Spleen (tissue), 11 donors: Measurements from ENCODE around the gene PTGER3. TPM values are rescaled to one million over a fixed set of nuclear protein-coding genes. Genes with fewer than 3 reads are reported as not detected.

ENCODE experiments used
- DNase-seq: peaks from one replicate; pipeline ENCODE4 v3.0.0-alpha.2; 2020
- H3K27ac ChIP-seq, 8 donors: fragments of 200-600 bp; sonication (generic) in 7 of 8; 1 replicate in 4 of 8; 2 replicates in 4 of 8; pipeline versions ENCODE4 v1.5.0 to v1.8.0; 2016 to 2021; ENCODE audit warnings: inconsistent platforms in 4 of 8, mild to moderate bottlenecking in 4 of 8, moderate library complexity in 1 of 8
- H3K27me3 ChIP-seq, 7 donors: fragments of 200-600 bp; sonication (generic) in 6 of 7; replicated peaks in 1 of 7; 1 replicate in 4 of 7; 2 replicates in 3 of 7; pipeline versions ENCODE4 v1.5.0 to v1.8.0; 2016 to 2021; ENCODE audit warnings: inconsistent platforms in 3 of 7, mild to moderate bottlenecking in 1 of 7
- H3K36me3 ChIP-seq, 6 donors: fragments of 200-600 bp; sonication (generic) in 5 of 6; 1 replicate in 4 of 6; 2 replicates in 2 of 6; pipeline versions ENCODE4 v1.5.0 to v1.8.0; 2016 to 2021; ENCODE audit warnings: inconsistent platforms in 2 of 6
- H3K4me1 ChIP-seq, 6 donors: fragments of 200-600 bp; sonication (generic) in 5 of 6; 1 replicate in 3 of 6; 2 replicates in 3 of 6; pipeline versions ENCODE4 v1.5.0 to v1.8.0; 2016 to 2021; ENCODE audit warnings: inconsistent platforms in 3 of 6
- H3K4me3 ChIP-seq, 8 donors: fragments of 200-600 bp; sonication (generic) in 7 of 8; 1 replicate in 4 of 8; 2 replicates in 4 of 8; pipeline versions ENCODE4 v1.5.0 to v1.8.0; 2016 to 2021; ENCODE audit warnings: inconsistent platforms in 4 of 8, mild to moderate bottlenecking in 4 of 8, moderate library complexity in 2 of 8
- H3K9me3 ChIP-seq, 8 donors: fragments of 200-600 bp; sonication (generic) in 7 of 8; 1 replicate in 4 of 8; 2 replicates in 4 of 8; pipeline versions ENCODE4 v1.5.0 to v1.8.0; 2016 to 2021; ENCODE audit warnings: inconsistent platforms in 4 of 8
- CTCF ChIP-seq, 11 experiments: fragments of 200-600 bp in 7 of 11; fragments of 450-650 bp in 4 of 11; sonication (generic) in 4 of 11; IDR thresholded peaks in 8 of 11; conservative IDR thresholded peaks in 3 of 11; 1 replicate in 7 of 11; 2 replicates in 4 of 11; pipeline versions ENCODE4 v1.4.0 to v1.8.0; 2016 to 2021; ENCODE audit warnings: antibody characterized with exemption in 11 of 11, inconsistent platforms in 4 of 11, mild to moderate bottlenecking in 1 of 11
- POLR2A ChIP-seq, 3 donors: fragments of 450-650 bp; IDR thresholded peaks; one replicate each; pipeline ENCODE4 v1.5.1; 2017; ENCODE audit warnings: antibody characterized with exemption in 3 of 3, mild to moderate bottlenecking in 1 of 3
- POLR2AphosphoS5 ChIP-seq, 3 donors: sonication (generic); formaldehyde crosslinking; IDR thresholded peaks; one replicate each; pipeline ENCODE4 v1.5.1; 2017; ENCODE audit warnings: antibody characterized with exemption in 3 of 3
- WGBS, 5 donors: extraction: QIAGEN DNeasy Blood & Tissue Kit in 3 of 5; methylation state at CpG; one replicate each; pipeline versions ENCODE4 v1.1.5 to v1.1.7; 2013 to 2018; 5-methylcytosine and 5-hydroxymethylcytosine counted together
- intact Hi-C: fragments of 100-400 bp; cut with DNase I; formaldehyde crosslinking; loops from one replicate; pipeline ENCODE4 v1.15.0; 2023; ENCODE audit warnings: low total_unique reads
- polyA plus RNA-seq, 3 donors: library from polyadenylated mRNA; stranded (reverse); fragments of 200-250 nt; gene quantifications; one replicate each; pipeline ENCODE4 v1.2.1, GENCODE V29; 2013
- total RNA-seq, 7 donors: library from RNA; depleted of rRNA in 3 of 7; stranded (reverse); fragments of >200 nt in 3 of 7; fragmentation: NEBNext Ultra II Directional in 4 of 7; extraction: Animal tissue kit (Norgen Biotek cat#: 25700) in 4 of 7; gene quantifications; one replicate each; pipeline versions ENCODE4 v1.1.0 to v1.2.1, GENCODE V29; 2016 to 2021
- donor health status: healthy with polysubstance abuse.
- donor health status: DM: no; HTN: no; CAD: no; lungs with moderate emphysema.
- donor health status: DM: no; HTN: no; CAD: no.
- donor health status: Bipolar disorder and iron deficiency.
- donor health status: healthy.
- donor health status: DM: no; HTN: no; CAD: no.
- donor health status: DM: yes; HTN: yes; CAD: no.

The PTGER3 gene
- total and polyA plus RNA-seq, 10 donors: 0.13 to 1.1 (median 0.39) TPM

- Histone ChIP-seq H3K27me3 (peaks cover 0 to 6% (median 0%) of the 10 kb centered on the region in 7 donors), H3K4me1 (no peaks in the 10 kb centered on the region), H3K27ac (no peak overlapping the region), H3K36me3 (no peaks in the 10 kb centered on the region), H3K4me3 (no peak overlapping the region), H3K9me3 (no peaks in the 10 kb centered on the region)
- intact Hi-C loops: no loop called here
- no peak for TF ChIP-seq CTCF (IDR thresholded peaks at IDR 0.05 in 8 of 11, conservative IDR thresholded peaks at IDR 0.05 in 3 of 11)
- TF ChIP-seq POLR2A (IDR thresholded peaks at IDR 0.05): no peak
- no peak for TF ChIP-seq POLR2AphosphoS5 (IDR thresholded peaks at IDR 0.05)
- no peak for DNase-seq
- WGBS, 5 donors: 52 to 80% (median 59%) methylated on average over 2 of the region's 2 CpGs
These were observed 46.0 kb downstream of the PTGER3 start for GRCh38 chr1:71001624-71002023.

DNA sequence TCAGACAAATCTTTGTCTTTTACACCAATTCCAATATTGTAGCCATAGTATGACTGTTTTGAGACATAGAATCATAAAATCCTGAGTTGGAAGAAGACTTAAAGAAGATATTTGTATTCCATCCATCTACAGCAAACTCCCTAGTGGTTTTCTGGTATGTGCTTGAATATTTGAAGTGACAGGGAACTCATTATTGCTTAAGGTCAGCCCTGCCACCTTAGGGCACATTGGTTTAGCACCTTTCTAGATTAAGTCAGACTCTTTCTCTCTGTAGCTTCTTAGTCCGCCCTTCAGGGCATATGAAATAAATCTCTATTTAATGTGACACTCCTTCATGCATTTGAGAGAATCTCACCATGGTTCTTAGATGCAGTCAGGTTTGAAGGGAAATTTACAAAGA is 49.8 kb downstream of the PTGER3 start:
- TF ChIP-seq POLR2AphosphoS5 (IDR thresholded peaks at IDR 0.05): no peak
- TF ChIP-seq POLR2A (IDR thresholded peaks at IDR 0.05): no peak
- no peak for TF ChIP-seq CTCF (IDR thresholded peaks at IDR 0.05 in 8 of 11, conservative IDR thresholded peaks at IDR 0.05 in 3 of 11)
- WGBS, 5 donors: 68 to 90% (median 79%) methylated on average over 1 of the region's 1 CpG
- Histone ChIP-seq H3K4me3 (no peak overlapping the region), H3K27ac (no peak overlapping the region), H3K36me3 (no peaks in the 10 kb centered on the region), H3K4me1 (no peaks in the 10 kb centered on the region), H3K9me3 (no peaks in the 10 kb centered on the region), H3K27me3 (peaks cover 0 to 14% (median 0%) of the 10 kb centered on the region in 7 donors)
- no peak for DNase-seq
- intact Hi-C loops: no loop called here

- DNase-seq: no peak
- Histone ChIP-seq H3K4me3 (no peak overlapping the region), H3K27ac (no peak overlapping the region), H3K9me3 (no peaks in the 10 kb centered on the region), H3K36me3 (no peaks in the 10 kb centered on the region), H3K4me1 (no peaks in the 10 kb centered on the region), H3K27me3 (peaks cover 0 to 14% (median 0%) of the 10 kb centered on the region in 7 donors)
- intact Hi-C loops: no loop called here
- no peak for TF ChIP-seq POLR2AphosphoS5 (IDR thresholded peaks at IDR 0.05)
- TF ChIP-seq POLR2A (IDR thresholded peaks at IDR 0.05): no peak
- TF ChIP-seq CTCF (IDR thresholded peaks at IDR 0.05 in 8 of 11, conservative IDR thresholded peaks at IDR 0.05 in 3 of 11): no peak
- 83 to 92% (median 86%) methylated on average over 1 of the region's 1 CpG for WGBS, 5 donors
These were observed 52.8 kb downstream of the PTGER3 start for GRCh38 chr1:70994753-70995268.

DNA sequence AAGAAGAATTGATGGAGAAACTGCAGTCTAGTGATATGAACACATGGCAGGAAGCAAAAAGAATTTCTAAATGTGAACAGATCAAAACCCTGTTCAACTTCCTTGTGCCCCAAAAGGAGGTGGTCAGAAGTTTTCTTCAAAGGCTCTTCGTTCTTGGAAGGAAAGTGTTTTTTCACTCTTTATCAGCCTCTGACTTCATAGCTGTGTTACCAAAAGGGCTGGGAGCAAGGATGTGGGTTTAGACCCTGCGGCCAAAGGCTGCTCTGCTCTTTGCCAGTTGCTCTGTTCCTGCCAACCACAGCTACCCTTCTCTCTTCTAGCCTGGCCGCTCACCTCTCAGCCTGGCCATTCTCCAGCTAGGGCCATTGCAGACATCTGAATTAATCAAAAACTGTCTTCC is 53.8 kb downstream of the PTGER3 start:
- Histone ChIP-seq H3K4me3 (no peak overlapping the region), H3K27ac (no peak overlapping the region), H3K9me3 (no peaks in the 10 kb centered on the region), H3K36me3 (no peaks in the 10 kb centered on the region), H3K27me3 (peaks cover 0 to 12% (median 0%) of the 10 kb centered on the region in 7 donors), H3K4me1 (no peaks in the 10 kb centered on the region)
- intact Hi-C loops: no loop called here
- no peak for DNase-seq
- TF ChIP-seq CTCF (IDR thresholded peaks at IDR 0.05 in 8 of 11, conservative IDR thresholded peaks at IDR 0.05 in 3 of 11) (no peak), POLR2A (IDR thresholded peaks at IDR 0.05) (no peak), POLR2AphosphoS5 (IDR thresholded peaks at IDR 0.05) (no peak)
- 51 to 67% (median 56%) methylated on average over 3 of the region's 3 CpGs for WGBS, 5 donors
